Measurements from ENCODE around the gene SPATA3. TPM values are rescaled to one million over a fixed set of nuclear protein-coding genes. Genes with fewer than 3 reads are reported as not detected.

Gene SPATA3
- total and polyA plus RNA-seq, 2 of the 13 experiments (the other 11 are each of a cell fraction or from before 2014, with no cell fraction given) = not detected

GRCh38 chr2:231047923-231048915 lies 52.3 kb downstream of the SPATA3 start (continued):
- no peak for TF ChIP-seq ZNF616 (CRISPR knock-in tag; IDR thresholded peaks at IDR 0.05; ENCODE audit: low read depth)
- 0 out of 2 replicates have a peak, but pooled peaks have one; percentile 39 for TF ChIP-seq ARID2 (CRISPR knock-in tag; IDR thresholded peaks at IDR 0.05; ENCODE audit: borderline replicate concordance)
- 0 out of 2 replicates have a peak, but pooled peaks have one; percentile 0 for TF ChIP-seq NR0B2 (CRISPR knock-in tag; IDR thresholded peaks at IDR 0.05)
- TF ChIP-seq KDM2A (CRISPR knock-in tag; IDR thresholded peaks at IDR 0.05; ENCODE audit: borderline replicate concordance, low read depth) = 0 out of 2 replicates have a peak, but pooled peaks have one; percentile 8
- no peak for TF ChIP-seq KMT2B (CRISPR knock-in tag; IDR thresholded peaks at IDR 0.05)
- no peak for TF ChIP-seq ZBTB20 (CRISPR knock-in tag; IDR thresholded peaks at IDR 0.05; ENCODE audit: borderline replicate concordance, low read depth)
- TF ChIP-seq ZSCAN22 (CRISPR knock-in tag; IDR thresholded peaks at IDR 0.05) = no peak
- 0 out of 2 replicates have a peak, but pooled peaks have one; percentile 12 for TF ChIP-seq CHD2 (IDR thresholded peaks at IDR 0.05; ENCODE audit: low read depth, low read length)
- peak; percentile 0; the same call in 1 of the 2 replicates for TF ChIP-seq ISL2 (CRISPR knock-in tag; IDR thresholded peaks at IDR 0.05)
- no peak for TF ChIP-seq ZNF768 (CRISPR knock-in tag; IDR thresholded peaks at IDR 0.05)
- no peak for TF ChIP-seq ZBTB39 (CRISPR knock-in tag; IDR thresholded peaks at IDR 0.05)
- 0 out of 2 replicates have a peak, but pooled peaks have one; percentile 19 for TF ChIP-seq HOXA3 (CRISPR knock-in tag; IDR thresholded peaks at IDR 0.05)
- TF ChIP-seq SUZ12 (IDR thresholded peaks at IDR 0.05; ENCODE audit: low read depth, low read length) = no peak
- no peak for TF ChIP-seq ZNF12 (CRISPR knock-in tag; IDR thresholded peaks at IDR 0.05)
- no peak for TF ChIP-seq MEIS1 (CRISPR knock-in tag; IDR thresholded peaks at IDR 0.05; ENCODE audit: borderline replicate concordance)
- TF ChIP-seq MLXIP (CRISPR knock-in tag; IDR thresholded peaks at IDR 0.05; ENCODE audit: borderline replicate concordance) = no peak
- no peak for TF ChIP-seq ZNF549 (CRISPR knock-in tag; IDR thresholded peaks at IDR 0.05)
- TF ChIP-seq HOXA7 (CRISPR knock-in tag; IDR thresholded peaks at IDR 0.05) = no peak
- 0 out of 2 replicates have a peak, but pooled peaks have one; percentile 13 for TF ChIP-seq ZNF430 (CRISPR knock-in tag; IDR thresholded peaks at IDR 0.05)
- 0 out of 2 replicates have a peak, but pooled peaks have one; percentile 56 for TF ChIP-seq SAFB2 (CRISPR knock-in tag; IDR thresholded peaks at IDR 0.05; ENCODE audit: borderline replicate concordance, low read depth)
- no peak for TF ChIP-seq ZNF644 (CRISPR knock-in tag; IDR thresholded peaks at IDR 0.05; ENCODE audit: low read depth)
- TF ChIP-seq ZNF678 (CRISPR knock-in tag; IDR thresholded peaks at IDR 0.05) = no peak
- no peak for TF ChIP-seq ZNF879 (CRISPR knock-in tag; IDR thresholded peaks at IDR 0.05)
- no peak for TF ChIP-seq ZNF703 (CRISPR knock-in tag; IDR thresholded peaks at IDR 0.05; ENCODE audit: borderline replicate concordance)
- TF ChIP-seq ATM (IDR thresholded peaks at IDR 0.05; ENCODE audit: borderline replicate concordance) = no peak
